Neuronal stem cell (in vitro differentiated cells): ENCODE results near the gene TMPRSS3.

ENCODE experiments used
- DNase-seq: peaks from one replicate; pipeline ENCODE4 v3.0.0-alpha.2; 2013; ENCODE audit warnings: low spot score
- H2AFZ ChIP-seq: one replicate; pipeline ENCODE4 v1.6.1; 2013; ENCODE audit warnings: mild to moderate bottlenecking, low read length, inconsistent platforms
- H2AK5ac ChIP-seq: 2 replicates; pipeline ENCODE4 v1.6.1; 2013; ENCODE audit warnings: low read depth, mild to moderate bottlenecking, inconsistent platforms, low read length, moderate library complexity, mixed read lengths
- H2BK120ac ChIP-seq: 2 replicates; pipeline ENCODE4 v1.6.1; 2013; ENCODE audit warnings: low read depth, mild to moderate bottlenecking, inconsistent platforms, low read length, moderate library complexity, mixed read lengths
- H2BK12ac ChIP-seq: one replicate; pipeline ENCODE4 v1.6.1; 2013; ENCODE audit warnings: low read length, inconsistent platforms
- H2BK15ac ChIP-seq: 2 replicates; pipeline ENCODE4 v1.6.1; 2013; ENCODE audit warnings: mild to moderate bottlenecking, low read length, inconsistent platforms, mixed read lengths
- H2BK5ac ChIP-seq: one replicate; pipeline ENCODE4 v1.6.1; 2013; ENCODE audit warnings: inconsistent platforms, mild to moderate bottlenecking, low read length, moderate library complexity
- H3K14ac ChIP-seq: one replicate; pipeline ENCODE4 v1.6.1; 2013; ENCODE audit warnings: low read length, inconsistent platforms
- H3K18ac ChIP-seq: 2 replicates; pipeline ENCODE4 v1.6.1; 2013; ENCODE audit warnings: low read length, inconsistent platforms
- H3K23ac ChIP-seq: 2 replicates; pipeline ENCODE4 v1.6.1; 2013; ENCODE audit warnings: low read depth, mild to moderate bottlenecking, mixed read lengths, low read length, inconsistent platforms; ENCODE audit not compliant: poor library complexity
- H3K27ac ChIP-seq: replicated peaks from 3 replicates; pipeline ENCODE4 v1.5.1; 2013; ENCODE audit warnings: low read length, inconsistent platforms
- H3K27me3 ChIP-seq, 3 experiments: 2 replicates each; pipeline ENCODE4 v1.6.1; 2013; ENCODE audit warnings: low read length in 3 of 3, mild to moderate bottlenecking in 2 of 3, inconsistent platforms in 1 of 3, low read depth in 1 of 3, mixed read lengths in 1 of 3, moderate library complexity in 1 of 3; ENCODE audit not compliant: control insufficient read depth in 3 of 3, insufficient read depth in 3 of 3
- H3K36me3 ChIP-seq, 2 donors: replicated peaks in 1 of 2; 2 replicates each; pipeline ENCODE4 v1.6.1; 2013; ENCODE audit warnings: low read length in 2 of 2; ENCODE audit not compliant: control insufficient read depth in 2 of 2, insufficient read depth in 2 of 2
- H3K4ac ChIP-seq: 2 replicates; pipeline ENCODE4 v1.6.1; 2013; ENCODE audit warnings: inconsistent platforms, mild to moderate bottlenecking, low read length, moderate library complexity
- H3K4me1 ChIP-seq, 2 donors: 1 replicate in 1 of 2; 2 replicates in 1 of 2; pipeline ENCODE4 v1.6.1; 2013; ENCODE audit warnings: low read length in 2 of 2, low read depth in 1 of 2; ENCODE audit not compliant: control insufficient read depth in 2 of 2, insufficient read depth in 1 of 2
- H3K4me2 ChIP-seq: one replicate; pipeline ENCODE4 v1.6.1; 2013; ENCODE audit warnings: mild to moderate bottlenecking, low read length, inconsistent platforms; ENCODE audit not compliant: insufficient read depth, poor library complexity, severe bottlenecking
- H3K4me3 ChIP-seq, 2 donors: 2 replicates each; pipeline ENCODE4 v1.5.1; 2013; ENCODE audit warnings: low read length in 2 of 2, mild to moderate bottlenecking in 2 of 2, inconsistent platforms in 1 of 2, moderate library complexity in 1 of 2
- H3K79me1 ChIP-seq: one replicate; pipeline ENCODE4 v1.6.1; 2013; ENCODE audit warnings: low read depth, mild to moderate bottlenecking, inconsistent platforms, low read length, moderate library complexity
- H3K9ac ChIP-seq: one replicate; pipeline ENCODE4 v1.6.1; 2013; ENCODE audit warnings: mild to moderate bottlenecking, low read depth, low read length, inconsistent platforms; ENCODE audit not compliant: poor library complexity
- H3K9me3 ChIP-seq, 2 donors: replicated peaks in 1 of 2; 2 replicates each; pipeline versions ENCODE3 to v1.6.1; 2013; ENCODE audit warnings: low read length in 2 of 2, mild to moderate bottlenecking in 2 of 2, inconsistent platforms in 1 of 2, low read depth in 1 of 2, mixed read lengths in 1 of 2, moderate library complexity in 1 of 2; ENCODE audit not compliant: control insufficient read depth in 2 of 2, insufficient read depth in 1 of 2
- H4K8ac ChIP-seq: one replicate; pipeline ENCODE4 v1.6.1; 2013; ENCODE audit warnings: low read depth, mild to moderate bottlenecking, inconsistent platforms, low read length, moderate library complexity
- H4K91ac ChIP-seq: one replicate; pipeline ENCODE4 v1.6.1; 2013; ENCODE audit warnings: low read length, low read depth, mild to moderate bottlenecking, inconsistent platforms; ENCODE audit not compliant: poor library complexity
- WGBS, 2 donors: extraction: QIAGEN DNeasy Blood & Tissue Kit; methylation state at CpG; one replicate each; pipeline ENCODE4 v1.1.7; 2013; ENCODE audit warnings: missing lambda C conversion rate in 2 of 2, mixed read lengths in 1 of 2; ENCODE audit not compliant: insufficient read length in 2 of 2, insufficient replicate concordance in 1 of 2; ENCODE audit errors: extremely low coverage in 2 of 2; 5-methylcytosine and 5-hydroxymethylcytosine counted together

The TMPRSS3 gene

DNA sequence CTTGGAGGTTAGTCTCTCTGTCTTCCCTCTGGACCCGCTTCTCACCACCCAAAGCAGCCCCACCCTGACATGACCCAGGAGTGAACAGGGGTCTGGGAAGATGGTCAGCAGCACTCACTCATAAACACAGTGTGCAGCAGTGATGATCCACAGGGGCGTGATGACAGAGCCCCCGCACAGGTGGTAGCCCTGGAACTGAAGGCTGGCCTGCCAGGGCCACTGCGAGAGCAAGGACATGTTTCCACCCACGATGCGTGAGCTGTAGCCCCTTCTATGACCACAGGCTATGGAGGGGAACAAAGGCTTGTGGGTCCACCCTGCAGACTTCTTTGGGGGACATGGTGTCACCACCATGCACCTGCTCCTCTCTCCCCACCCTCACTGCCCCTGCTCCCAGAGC, 12.9 kb downstream of the TMPRSS3 start:
- Histone ChIP-seq H3K9me3 (no peaks in the 10 kb centered on the region), H4K91ac (no peak overlapping the region), H3K14ac (no peak overlapping the region), H3K79me1 (no peaks in the 10 kb centered on the region), H3K4ac (no peak overlapping the region), H3K18ac (peak overlapping the region; percentile 78), H4K8ac (no peak overlapping the region), H2AFZ (no peak overlapping the region), H3K4me2 (no peak overlapping the region), H2BK120ac (no peak overlapping the region), H2BK12ac (no peak overlapping the region), H3K9ac (no peak overlapping the region), H3K36me3 (no peaks in the 10 kb centered on the region), H2BK5ac (peak overlapping the region; percentile 20), H2AK5ac (peak overlapping the region; percentile 57), H2BK15ac (no peak overlapping the region), H3K23ac (peak overlapping the region; percentile 1), H3K4me1 (no peaks in the 10 kb centered on the region), H3K4me3 (no peak overlapping the region), H3K27me3 (no peaks in the 10 kb centered on the region), H3K27ac (no peak overlapping the region)
- WGBS, 2 donors = no CpG with 5 or more reads among the region's 6 CpGs
- no peak for DNase-seq

DNA sequence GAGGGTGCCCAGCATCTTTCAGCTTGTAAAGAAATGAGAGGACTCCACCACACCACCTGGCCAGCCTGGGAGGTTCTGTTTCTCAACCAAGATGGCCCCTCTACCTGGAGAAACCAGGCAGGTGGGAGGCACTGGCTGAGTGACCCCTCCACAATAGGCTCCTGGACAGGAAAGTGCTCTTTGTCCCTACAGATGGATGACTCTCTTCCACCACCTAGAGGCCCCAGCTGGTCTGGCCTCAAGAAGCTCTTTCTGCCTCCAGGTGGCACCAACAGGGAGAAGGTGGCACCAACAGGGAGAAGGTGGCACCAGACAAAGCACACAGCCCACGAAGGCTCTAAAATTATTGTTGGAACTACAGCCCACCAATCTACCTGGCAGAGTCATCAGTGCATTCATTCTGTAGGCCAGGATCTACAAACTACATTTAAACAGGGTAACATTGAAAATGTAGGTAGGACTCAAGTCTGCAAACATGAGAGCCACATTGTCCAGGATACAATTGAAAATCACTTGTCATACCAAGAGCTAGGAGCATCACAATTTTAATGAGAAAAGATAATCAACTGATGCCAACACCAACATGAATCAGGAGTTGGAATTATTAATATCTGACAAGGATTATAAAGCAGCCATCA, 14.4 kb downstream of the TMPRSS3 start:
- H4K8ac ChIP-seq = no peak overlapping the region
- no peak overlapping the region for H3K18ac ChIP-seq
- no CpG with 5 or more reads among the region's 1 CpG for WGBS, 2 donors
- H3K4me1 ChIP-seq = no peaks in the 10 kb centered on the region
- no peak overlapping the region for H3K23ac ChIP-seq
- no peaks in the 10 kb centered on the region for H3K79me1 ChIP-seq
- H3K4me3 ChIP-seq = no peak overlapping the region
- no peak overlapping the region for H3K9ac ChIP-seq
- no peak overlapping the region for H2BK120ac ChIP-seq
- no peak for DNase-seq
- H2AFZ ChIP-seq = no peak overlapping the region
- no peak overlapping the region for H2AK5ac ChIP-seq
- no peaks in the 10 kb centered on the region for H3K9me3 ChIP-seq
- no peak overlapping the region for H3K4ac ChIP-seq
- no peaks in the 10 kb centered on the region for H3K36me3 ChIP-seq
- no peak overlapping the region for H3K4me2 ChIP-seq
- no peak overlapping the region for H2BK12ac ChIP-seq
- H2BK5ac ChIP-seq = no peak overlapping the region
- no peak overlapping the region for H3K27ac ChIP-seq
- no peak overlapping the region for H3K14ac ChIP-seq
- no peak overlapping the region for H2BK15ac ChIP-seq
- H4K91ac ChIP-seq = no peak overlapping the region
- H3K27me3 ChIP-seq = peaks cover 0 to 2% (median 0%) of the 10 kb centered on the region in 3 experiments

DNA sequence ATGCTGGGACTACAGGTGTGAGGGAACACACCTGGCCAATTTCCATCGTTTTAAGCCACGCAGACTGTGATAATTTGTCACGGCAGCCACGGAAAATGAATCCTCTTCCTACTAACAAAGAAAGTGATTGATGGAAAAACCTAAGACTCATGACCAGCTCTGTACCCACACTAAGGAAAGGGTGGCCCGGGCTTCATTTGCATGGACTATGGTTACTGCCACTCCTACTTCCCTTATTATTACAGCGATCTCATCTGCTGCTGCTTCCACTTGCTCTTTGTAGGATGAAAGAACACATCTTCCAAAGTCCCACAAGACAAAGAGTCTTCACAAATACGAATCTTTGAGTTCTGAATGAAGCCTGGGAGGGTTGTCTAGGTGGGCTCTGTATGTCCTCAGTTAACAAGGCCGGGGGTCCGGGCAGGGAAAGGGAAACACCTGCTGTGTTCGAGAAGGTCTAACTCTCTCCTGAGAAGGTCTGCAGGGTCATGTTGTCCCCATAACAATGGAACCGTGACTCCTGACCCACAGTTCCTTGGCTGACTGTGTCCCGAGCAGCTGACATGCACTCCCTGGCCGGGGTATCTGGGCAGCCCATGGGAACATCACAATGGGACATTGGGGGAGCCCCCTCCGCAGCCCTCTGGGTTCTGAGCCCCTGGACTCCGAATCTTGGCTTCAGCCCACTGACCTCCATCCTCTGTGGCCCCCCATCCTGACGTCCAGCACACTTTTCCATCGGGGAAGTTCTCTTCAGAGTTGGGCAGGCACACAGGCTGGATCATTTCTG, 16.2 kb downstream of the TMPRSS3 start:
- Histone ChIP-seq H3K4me3 (no peak overlapping the region), H3K4ac (no peak overlapping the region), H3K27me3 (peaks cover 0 to 2% (median 0%) of the 10 kb centered on the region in 3 experiments), H3K79me1 (no peaks in the 10 kb centered on the region), H3K27ac (no peak overlapping the region), H3K4me1 (peaks cover 0 to 2% of the 10 kb centered on the region in 2 donors), H3K18ac (peak overlapping the region; percentile 46), H2BK15ac (no peak overlapping the region), H3K9me3 (no peaks in the 10 kb centered on the region), H3K23ac (no peak overlapping the region), H2BK12ac (no peak overlapping the region), H3K4me2 (no peak overlapping the region), H2BK5ac (no peak overlapping the region), H2AFZ (no peak overlapping the region), H3K36me3 (no peaks in the 10 kb centered on the region), H3K14ac (no peak overlapping the region), H3K9ac (no peak overlapping the region), H4K91ac (no peak overlapping the region), H4K8ac (no peak overlapping the region), H2BK120ac (no peak overlapping the region), H2AK5ac (peak overlapping the region; percentile 13)
- no peak for DNase-seq
- WGBS, 2 donors = no CpG with 5 or more reads among the region's 17 CpGs

DNA sequence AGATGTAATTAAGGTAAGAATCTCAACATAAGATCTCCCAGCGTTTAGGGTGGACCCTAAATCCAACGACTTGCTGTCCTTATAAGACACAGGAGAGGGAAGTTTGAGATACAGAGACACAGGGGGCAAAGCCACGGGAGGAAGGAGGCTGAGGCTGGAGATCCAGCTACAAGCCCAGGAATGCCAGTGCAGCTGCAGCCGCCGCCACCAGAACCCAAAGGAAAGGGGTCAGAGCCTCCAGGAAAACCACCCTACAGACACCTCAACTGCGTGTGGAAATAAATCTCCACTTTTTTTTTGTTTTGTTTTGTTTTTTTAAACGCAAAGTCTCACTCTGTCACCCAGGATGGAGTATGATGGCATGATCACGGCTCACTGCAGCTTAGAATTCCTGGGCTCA, 17.4 kb downstream of the TMPRSS3 start:
- Histone ChIP-seq H3K4me3 (no peak overlapping the region), H2AK5ac (no peak overlapping the region)

More for the DNA sequence above, 17.4 kb downstream of the TMPRSS3 start:
- H2AFZ ChIP-seq = no peak overlapping the region
- H4K91ac ChIP-seq = no peak overlapping the region
- peaks cover 0 to 2% (median 0%) of the 10 kb centered on the region in 3 experiments for H3K27me3 ChIP-seq
- no peak overlapping the region for H3K4me2 ChIP-seq
- DNase-seq = no peak
- no peak overlapping the region for H2BK12ac ChIP-seq
- no peaks in the 10 kb centered on the region for H3K36me3 ChIP-seq
- H3K27ac ChIP-seq = no peak overlapping the region
- H2BK5ac ChIP-seq = no peak overlapping the region
- no peak overlapping the region for H2BK15ac ChIP-seq
- H2BK120ac ChIP-seq = no peak overlapping the region
- H3K14ac ChIP-seq = no peak overlapping the region
- H3K9me3 ChIP-seq = no peaks in the 10 kb centered on the region
- H3K23ac ChIP-seq = no peak overlapping the region
- no peak overlapping the region for H4K8ac ChIP-seq
- no peak overlapping the region for H3K9ac ChIP-seq
- H3K4ac ChIP-seq = no peak overlapping the region
- H3K18ac ChIP-seq = no peak overlapping the region
- H3K79me1 ChIP-seq = no peaks in the 10 kb centered on the region
- peaks cover 0 to 2% of the 10 kb centered on the region in 2 donors for H3K4me1 ChIP-seq
- no CpG with 5 or more reads among the region's 8 CpGs for WGBS, 2 donors
